Loucy (cell line): ENCODE data around the gene CNBD2.

ENCODE experiments used
- EZH2phosphoT487 ChIP-seq: fragments of 200-600 bp; IDR thresholded peaks from 2 replicates; pipeline ENCODE4 v1.6.1; 2018; ENCODE audit warnings: antibody characterized with exemption, mild to moderate bottlenecking, moderate library complexity, borderline replicate concordance
- TF ChIP-seq, protein P1 (sequence below): fragments of 200-600 bp; sonication (generic); conservative IDR thresholded peaks from 2 replicates; pipeline ENCODE4 v1.5.1; 2014; ENCODE audit warnings: mild to moderate bottlenecking, antibody characterized with exemption, low read length

DNA sequence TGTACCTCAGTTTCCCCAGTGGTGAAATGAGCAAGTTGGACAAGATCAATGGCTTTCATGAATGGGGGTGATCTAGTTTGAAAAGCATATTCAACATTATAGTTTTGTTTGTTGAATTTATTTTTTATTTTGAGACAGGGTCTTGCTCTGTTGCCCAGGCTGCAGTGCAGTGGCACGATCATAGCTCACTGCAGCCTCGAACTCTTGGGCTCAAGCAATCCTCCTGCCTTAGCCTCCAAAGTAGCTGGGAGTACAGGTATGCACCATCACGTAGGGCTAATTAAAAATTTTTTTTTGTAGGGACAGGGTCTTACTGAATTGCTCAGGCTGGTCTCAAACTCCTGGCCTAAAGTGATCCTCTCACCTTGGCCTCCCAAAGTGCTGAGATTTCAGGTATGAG lies 63.4 kb downstream of the CNBD2 start:
- TF ChIP-seq, protein P1, sequence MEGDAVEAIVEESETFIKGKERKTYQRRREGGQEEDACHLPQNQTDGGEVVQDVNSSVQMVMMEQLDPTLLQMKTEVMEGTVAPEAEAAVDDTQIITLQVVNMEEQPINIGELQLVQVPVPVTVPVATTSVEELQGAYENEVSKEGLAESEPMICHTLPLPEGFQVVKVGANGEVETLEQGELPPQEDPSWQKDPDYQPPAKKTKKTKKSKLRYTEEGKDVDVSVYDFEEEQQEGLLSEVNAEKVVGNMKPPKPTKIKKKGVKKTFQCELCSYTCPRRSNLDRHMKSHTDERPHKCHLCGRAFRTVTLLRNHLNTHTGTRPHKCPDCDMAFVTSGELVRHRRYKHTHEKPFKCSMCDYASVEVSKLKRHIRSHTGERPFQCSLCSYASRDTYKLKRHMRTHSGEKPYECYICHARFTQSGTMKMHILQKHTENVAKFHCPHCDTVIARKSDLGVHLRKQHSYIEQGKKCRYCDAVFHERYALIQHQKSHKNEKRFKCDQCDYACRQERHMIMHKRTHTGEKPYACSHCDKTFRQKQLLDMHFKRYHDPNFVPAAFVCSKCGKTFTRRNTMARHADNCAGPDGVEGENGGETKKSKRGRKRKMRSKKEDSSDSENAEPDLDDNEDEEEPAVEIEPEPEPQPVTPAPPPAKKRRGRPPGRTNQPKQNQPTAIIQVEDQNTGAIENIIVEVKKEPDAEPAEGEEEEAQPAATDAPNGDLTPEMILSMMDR: no peak
- TF ChIP-seq EZH2phosphoT487: no peak
